ENCODE results near the gene SMC2.

GRCh38 chr9:104108315-104108714, 14.2 kb downstream of the SMC2 start:
- TF ChIP-seq CTCF (conservative IDR thresholded peaks at IDR 0.05 in 1 of 2, IDR thresholded peaks at IDR 0.05 in 1 of 2; ENCODE audit: extremely low read depth in 1 of 2, insufficient read depth in 1 of 2, low read depth in 1 of 2, low read length in 2 of 2) = no peak
- no peak for TF ChIP-seq EZH2 (IDR thresholded peaks at IDR 0.05; ENCODE audit: borderline replicate concordance, low read length)
